ENCODE results near the gene SPEG. TPM values are rescaled to one million over a fixed set of nuclear protein-coding genes. Genes with fewer than 3 reads are reported as not detected.

The SPEG gene
- total and polyA plus RNA-seq, 3 donors from 2014 or later, result 16.0 to 24.3 (median 23.0) TPM

DNA sequence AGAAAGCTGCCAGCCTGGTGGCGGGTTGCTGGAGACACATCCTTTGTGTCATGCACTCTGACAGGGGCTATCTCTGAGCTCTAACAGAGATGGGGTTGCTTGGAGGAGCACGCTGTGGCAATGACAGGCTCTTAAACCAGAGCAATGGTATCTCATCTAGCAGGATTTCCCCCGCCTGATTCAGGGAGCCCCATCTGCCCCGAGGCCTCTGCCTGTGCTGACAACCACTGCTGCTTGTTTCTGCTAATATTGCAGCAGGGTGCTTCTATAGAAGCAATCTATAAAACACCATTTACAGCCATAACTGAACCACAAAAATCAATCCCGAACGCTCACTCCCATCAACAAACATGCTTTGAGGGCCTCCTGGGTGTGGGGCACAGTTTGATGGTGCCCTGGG, 34.1 kb upstream of the SPEG start:
- Histone ChIP-seq H3K27ac (no peak overlapping the region), H3K27me3 (no peaks in the 10 kb centered on the region), H3K4me3 (no peak overlapping the region), H3K4me1 (peaks cover 22% of the 10 kb centered on the region), H3K36me3 (ENCODE audit: low read depth, missing control alignments) (no peaks in the 10 kb centered on the region), H3K9me3 (no peaks in the 10 kb centered on the region)
- intact Hi-C loops (cut with DNase I; ENCODE audit: low total_unique reads), result loop anchor here (5.0 kb wide), 2 partner anchors 132 to 242 kb away; no protein-coding TSS in a partner anchor
- WGBS, 2 donors, result 63 to 65% methylated on average over 6 of the region's 6 CpGs
- no peak for TF ChIP-seq POLR2A (IDR thresholded peaks at IDR 0.05)
- TF ChIP-seq, protein P1, sequence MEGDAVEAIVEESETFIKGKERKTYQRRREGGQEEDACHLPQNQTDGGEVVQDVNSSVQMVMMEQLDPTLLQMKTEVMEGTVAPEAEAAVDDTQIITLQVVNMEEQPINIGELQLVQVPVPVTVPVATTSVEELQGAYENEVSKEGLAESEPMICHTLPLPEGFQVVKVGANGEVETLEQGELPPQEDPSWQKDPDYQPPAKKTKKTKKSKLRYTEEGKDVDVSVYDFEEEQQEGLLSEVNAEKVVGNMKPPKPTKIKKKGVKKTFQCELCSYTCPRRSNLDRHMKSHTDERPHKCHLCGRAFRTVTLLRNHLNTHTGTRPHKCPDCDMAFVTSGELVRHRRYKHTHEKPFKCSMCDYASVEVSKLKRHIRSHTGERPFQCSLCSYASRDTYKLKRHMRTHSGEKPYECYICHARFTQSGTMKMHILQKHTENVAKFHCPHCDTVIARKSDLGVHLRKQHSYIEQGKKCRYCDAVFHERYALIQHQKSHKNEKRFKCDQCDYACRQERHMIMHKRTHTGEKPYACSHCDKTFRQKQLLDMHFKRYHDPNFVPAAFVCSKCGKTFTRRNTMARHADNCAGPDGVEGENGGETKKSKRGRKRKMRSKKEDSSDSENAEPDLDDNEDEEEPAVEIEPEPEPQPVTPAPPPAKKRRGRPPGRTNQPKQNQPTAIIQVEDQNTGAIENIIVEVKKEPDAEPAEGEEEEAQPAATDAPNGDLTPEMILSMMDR (IDR thresholded peaks at IDR 0.05), result no peak
- no peak for DNase-seq

DNA sequence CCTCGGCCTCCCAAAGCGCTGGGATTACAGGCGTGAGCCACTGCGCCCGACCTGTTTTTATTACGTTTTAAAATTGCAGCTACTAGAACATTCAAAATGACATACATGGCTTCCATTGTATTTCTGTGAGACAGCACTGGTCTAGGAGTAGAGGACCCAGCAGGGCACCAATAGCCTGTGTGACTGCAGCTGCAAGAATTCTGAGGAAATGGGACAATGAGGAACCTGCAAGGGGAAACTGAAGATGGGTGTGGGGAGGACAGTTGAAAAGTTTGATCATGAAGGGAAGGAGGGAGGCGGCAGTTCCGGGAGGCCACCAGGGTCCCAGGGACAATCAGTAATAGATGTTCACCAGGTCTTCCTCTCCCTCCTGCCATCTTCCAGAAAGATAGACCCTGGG, 33.0 kb upstream of the SPEG start:
- no peaks in the 10 kb centered on the region for H3K9me3 ChIP-seq
- no peaks in the 10 kb centered on the region for H3K36me3 ChIP-seq (ENCODE audit: low read depth, missing control alignments)
- no peak for DNase-seq
- H3K27ac ChIP-seq, result no peak overlapping the region
- WGBS, 2 donors, result 91 to 95% methylated on average over 8 of the region's 8 CpGs
- no peaks in the 10 kb centered on the region for H3K27me3 ChIP-seq
- H3K4me1 ChIP-seq, result peaks cover 22% of the 10 kb centered on the region
- intact Hi-C loops (cut with DNase I; ENCODE audit: low total_unique reads), result loop anchor here (5.0 kb wide), 2 partner anchors 131 to 241 kb away; no protein-coding TSS in a partner anchor
- no peak overlapping the region for H3K4me3 ChIP-seq
- TF ChIP-seq POLR2A (IDR thresholded peaks at IDR 0.05), result no peak
- TF ChIP-seq, protein P1 (IDR thresholded peaks at IDR 0.05), result no peak

DNA sequence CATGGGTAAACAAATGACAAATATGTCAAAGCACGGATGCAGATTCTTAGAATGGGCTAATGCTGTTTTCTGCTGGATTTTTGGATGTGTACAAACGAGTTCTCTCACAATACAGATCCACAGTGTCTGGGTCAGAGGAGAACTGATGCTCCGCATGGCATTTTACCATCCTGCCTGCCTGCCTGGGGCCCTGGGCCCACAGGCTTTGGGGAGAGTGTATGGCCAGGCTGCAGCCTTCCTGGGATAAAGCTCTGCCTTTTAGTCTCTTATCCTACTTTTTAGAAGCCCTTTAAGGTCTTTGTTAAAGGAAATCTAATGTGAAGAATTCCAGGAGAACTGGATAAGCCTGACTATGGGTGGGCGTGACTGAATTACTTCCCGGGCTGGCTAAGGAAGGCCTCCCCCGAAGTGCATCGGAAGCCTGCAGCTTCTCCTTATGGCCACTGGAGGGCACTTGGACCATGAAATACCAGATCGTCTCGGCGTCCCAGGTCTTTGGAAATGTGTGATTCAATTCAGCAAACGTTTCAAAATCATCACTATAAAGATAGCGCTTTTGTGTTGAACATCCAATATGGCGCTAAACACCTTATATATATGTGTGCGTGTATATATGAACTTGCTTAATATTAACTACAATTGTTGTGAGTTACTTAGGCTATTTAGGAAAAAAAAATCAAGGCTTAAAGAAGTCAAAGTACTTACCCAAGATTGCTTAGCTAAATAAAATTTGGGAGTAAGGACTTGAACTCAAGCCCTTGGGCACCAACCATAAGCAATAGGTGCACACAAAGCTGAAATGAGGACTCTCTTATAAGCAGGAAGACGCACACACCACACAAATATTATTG, 31.8 kb upstream of the SPEG start:
- H3K4me1 ChIP-seq, result peaks cover 28% of the 10 kb centered on the region
- intact Hi-C loops (cut with DNase I; ENCODE audit: low total_unique reads), result loop anchor here (5.0 kb wide), 2 partner anchors 129 to 239 kb away; no protein-coding TSS in a partner anchor
- H3K27me3 ChIP-seq, result no peaks in the 10 kb centered on the region
- H3K4me3 ChIP-seq, result no peak overlapping the region
- DNase-seq, result peak; percentile 87
- H3K36me3 ChIP-seq (ENCODE audit: low read depth, missing control alignments), result no peaks in the 10 kb centered on the region
- 28 to 31% methylated on average over 15 of the region's 15 CpGs for WGBS, 2 donors
- H3K9me3 ChIP-seq, result no peaks in the 10 kb centered on the region
- H3K27ac ChIP-seq, result no peak overlapping the region
- TF ChIP-seq POLR2A (IDR thresholded peaks at IDR 0.05), result no peak
- TF ChIP-seq, protein P1 (IDR thresholded peaks at IDR 0.05), result peak; percentile 77 to 90 (median 87)

DNA sequence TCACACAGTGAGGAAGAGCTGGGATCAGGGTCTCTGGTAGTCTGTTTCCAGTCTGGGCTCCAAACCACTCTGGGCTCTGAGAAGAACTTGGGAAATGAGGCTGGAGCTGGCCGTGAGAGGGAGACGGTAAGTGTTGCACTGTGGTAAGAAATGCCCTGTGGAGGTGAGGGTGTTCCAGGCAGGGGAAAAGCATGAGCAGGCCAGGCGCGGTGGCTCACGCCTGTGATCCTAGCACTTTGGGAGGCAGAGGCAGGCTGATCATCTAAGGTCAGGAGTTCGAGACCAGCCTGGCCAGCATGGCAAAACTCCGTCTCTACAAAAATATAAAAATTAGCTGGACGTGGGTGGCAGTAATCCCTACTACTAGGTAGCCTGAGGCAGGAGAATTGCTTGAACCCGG, 30.8 kb upstream of the SPEG start:
- WGBS, 2 donors, result 80 to 95% methylated on average over 9 of the region's 9 CpGs

More for the DNA sequence above, 30.8 kb upstream of the SPEG start:
- Histone ChIP-seq H3K9me3 (no peaks in the 10 kb centered on the region), H3K4me3 (no peak overlapping the region), H3K4me1 (peaks cover 32% of the 10 kb centered on the region), H3K27ac (peak overlapping the region; percentile 49 to 78), H3K36me3 (ENCODE audit: low read depth, missing control alignments) (no peaks in the 10 kb centered on the region), H3K27me3 (no peaks in the 10 kb centered on the region)
- DNase-seq, result no peak
- TF ChIP-seq, protein P1 (IDR thresholded peaks at IDR 0.05), result no peak
- TF ChIP-seq POLR2A (IDR thresholded peaks at IDR 0.05), result no peak
- intact Hi-C loops (cut with DNase I; ENCODE audit: low total_unique reads), result loop anchor here (5.0 kb wide), 2 partner anchors 128 to 238 kb away; no protein-coding TSS in a partner anchor
